K562 (cell line): ENCODE results near the gene MAGI2. TPM values are rescaled to one million over a fixed set of nuclear protein-coding genes. Genes with fewer than 3 reads are reported as not detected.

ENCODE experiments used
- KLF6 ChIP-seq: fragments of 250-450 bp; sonication (Bioruptor Pico); IDR thresholded peaks from 2 replicates; pipeline ENCODE4 v1.4.0; 2020; ENCODE audit warnings: mild to moderate bottlenecking, moderate library complexity, borderline replicate concordance
- ZBTB40 ChIP-seq, 2 experiments: fragments of 450-650 bp in 1 of 2; sonication (generic) in 1 of 2; formaldehyde crosslinking in 1 of 2; IDR thresholded peaks; 2 replicates each; pipeline versions ENCODE4 v1.7.1 to v1.9.0; 2016 to 2022; ENCODE audit warnings: inconsistent platforms in 1 of 2, mild to moderate bottlenecking in 1 of 2, missing genetic modification reagents in 1 of 2
- ZNF324 ChIP-seq: fragments of 250-450 bp; sonication (Bioruptor Pico); IDR thresholded peaks from 2 replicates; pipeline ENCODE4 v1.4.0; 2020; ENCODE audit warnings: mild to moderate bottlenecking
- polyA plus RNA-seq, 8 experiments: library from polyadenylated mRNA; depleted of rRNA in 4 of 8; stranded (reverse) in 5 of 8; unstranded in 3 of 8; fragments of >200 nt; fragmentation: Nextera tagmentation in 2 of 8; fragmentation: Illumina TruSeq in 1 of 8; extraction: Ambion mirVana in 2 of 8; extraction: Trizol in 1 of 8; gene quantifications; 2 replicates each; pipeline versions ENCODE4 v1.2.1 to v1.2.3, GENCODE V29; 2011 to 2014; ENCODE audit warnings: inconsistent platforms in 1 of 8, missing spikeins in 1 of 8
- total RNA-seq, 7 experiments: library from RNA; depleted of rRNA in 6 of 7; stranded (reverse); fragments of >200 nt in 6 of 7; fragmentation: Illumina TruSeq in 2 of 7; extraction: Trizol in 2 of 7; gene quantifications; 2 replicates each; pipeline versions ENCODE4 v1.2.1 to v1.2.3, GENCODE V29; 2011 to 2021; ENCODE audit warnings: low replicate concordance in 1 of 7

The MAGI2 gene
- total and polyA plus RNA-seq, 9 of the 15 experiments (the other 6 are each of a cell fraction or from before 2014, with no cell fraction given) = 0.27 to 1.4 (median 0.70) TPM

DNA sequence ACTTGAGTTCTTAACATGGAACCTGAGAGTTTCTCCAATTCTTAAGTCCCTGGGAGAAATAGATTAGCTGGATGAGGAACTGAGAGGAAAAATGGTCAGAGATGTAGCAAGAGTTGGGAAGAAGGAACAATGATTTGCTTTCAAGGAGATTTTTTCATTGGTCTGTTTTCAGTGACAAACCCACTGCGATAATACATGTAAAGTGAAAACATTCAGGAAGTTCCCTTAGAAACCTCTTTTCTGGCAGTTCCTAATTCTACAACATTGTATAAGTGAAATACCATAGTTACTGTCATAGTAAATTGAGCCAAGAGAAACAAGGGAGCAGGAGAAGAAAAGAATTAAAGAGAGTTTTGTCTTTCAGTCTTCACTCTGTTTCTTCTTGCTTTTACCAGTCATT lies 12.1 kb upstream of the MAGI2 start (continued):
- no peak for TF ChIP-seq ZBTB40 (IDR thresholded peaks at IDR 0.05)
- TF ChIP-seq ZBTB40 (CRISPR knock-in tag; IDR thresholded peaks at IDR 0.05) = no peak
- TF ChIP-seq KLF6 = no peak
- TF ChIP-seq ZNF324 (CRISPR knock-in tag) = no peak
